Measurements from ENCODE around the gene CFAP46.

DNA sequence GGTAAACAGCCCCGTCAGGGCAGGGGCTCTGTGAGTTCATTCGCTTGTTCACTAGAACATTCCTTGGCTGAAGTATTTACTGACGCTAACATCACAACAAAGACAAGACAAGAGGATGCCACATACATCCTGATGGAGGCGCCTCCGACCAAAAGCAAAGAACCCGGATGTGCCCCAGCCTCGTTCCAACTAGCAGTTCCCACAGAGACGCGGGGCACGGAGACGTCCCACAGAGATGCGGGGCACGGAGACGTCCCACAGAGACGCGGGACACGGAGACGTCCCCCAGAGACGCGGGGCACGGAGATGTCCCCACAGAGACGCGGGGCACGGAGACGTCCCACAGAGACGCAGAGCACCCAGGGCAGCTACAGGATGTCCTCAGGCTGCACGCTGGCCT lies 35.4 kb upstream of the CFAP46 start:
- TF ChIP-seq, protein P1, sequence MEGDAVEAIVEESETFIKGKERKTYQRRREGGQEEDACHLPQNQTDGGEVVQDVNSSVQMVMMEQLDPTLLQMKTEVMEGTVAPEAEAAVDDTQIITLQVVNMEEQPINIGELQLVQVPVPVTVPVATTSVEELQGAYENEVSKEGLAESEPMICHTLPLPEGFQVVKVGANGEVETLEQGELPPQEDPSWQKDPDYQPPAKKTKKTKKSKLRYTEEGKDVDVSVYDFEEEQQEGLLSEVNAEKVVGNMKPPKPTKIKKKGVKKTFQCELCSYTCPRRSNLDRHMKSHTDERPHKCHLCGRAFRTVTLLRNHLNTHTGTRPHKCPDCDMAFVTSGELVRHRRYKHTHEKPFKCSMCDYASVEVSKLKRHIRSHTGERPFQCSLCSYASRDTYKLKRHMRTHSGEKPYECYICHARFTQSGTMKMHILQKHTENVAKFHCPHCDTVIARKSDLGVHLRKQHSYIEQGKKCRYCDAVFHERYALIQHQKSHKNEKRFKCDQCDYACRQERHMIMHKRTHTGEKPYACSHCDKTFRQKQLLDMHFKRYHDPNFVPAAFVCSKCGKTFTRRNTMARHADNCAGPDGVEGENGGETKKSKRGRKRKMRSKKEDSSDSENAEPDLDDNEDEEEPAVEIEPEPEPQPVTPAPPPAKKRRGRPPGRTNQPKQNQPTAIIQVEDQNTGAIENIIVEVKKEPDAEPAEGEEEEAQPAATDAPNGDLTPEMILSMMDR (conservative IDR thresholded peaks at IDR 0.05; ENCODE audit: low read length), result no peak
- no peak for TF ChIP-seq EZH2phosphoT487 (IDR thresholded peaks at IDR 0.05; ENCODE audit: borderline replicate concordance)
